HCT116 (cell line): Measurements from ENCODE around the gene SELENOM. TPM values are rescaled to one million over a fixed set of nuclear protein-coding genes. Genes with fewer than 3 reads are reported as not detected.

ENCODE experiments used
- ATAC-seq: fragments of 200-7000 bp; cut with Tn5 transposase; 2 replicates; pipeline ENCODE4 v1.9.1; 2020; ENCODE audit warnings: mild to moderate bottlenecking, moderate library complexity
- BruUV-seq: library from RNA; stranded (reverse); fragments of 400-500 nt; replicated peaks from 2 replicates; lab custom pipeline; 2021; lab: Mats Ljungman, UMichigan
- CTCF ChIA-PET: fragments of 300-600 bp; sonication (Branson Sonifier 250); formaldehyde crosslinking; loops from one replicate; lab custom pipeline; 2021; ENCODE audit warnings: antibody characterized with exemption; lab: Charles Lee
- POLR2A ChIA-PET: fragments of 300-600, 350-600 bp; sonication (Branson Sonifier 250); formaldehyde crosslinking; loops from one replicate; lab custom pipeline; 2021; ENCODE audit warnings: antibody characterized with exemption; lab: Charles Lee
- RAD21 ChIA-PET, 2 experiments: fragments of 300-600 bp; sonication (Branson Sonifier 250); formaldehyde crosslinking; loops; one replicate each; lab custom pipeline; 2023; ENCODE audit warnings: low total read pairs in 2 of 2; ENCODE audit not compliant: uncharacterized antibody in 2 of 2, unreplicated experiment in 2 of 2, low non-redundant PET in 1 of 2; lab: Charles Lee
- DNase-seq: peaks from one replicate; pipeline ENCODE4 v3.0.0-alpha.2; 2010; ENCODE audit warnings: low read depth, low spot score
- H2AFZ ChIP-seq: fragments of 200-600 bp; shearing (Covaris generic), sonication (generic); 2 replicates; pipeline ENCODE4 v1.6.1; 2017; ENCODE audit warnings: low read depth, mixed run types, mixed read lengths, antibody characterized with exemption, low read length; ENCODE audit not compliant: poor library complexity, severe bottlenecking
- H3K27ac ChIP-seq: 2 replicates; pipeline ENCODE4 v1.5.1; 2012; ENCODE audit warnings: low read depth, low read length
- H3K27me3 ChIP-seq: fragments of 200-600 bp; sonication (generic); 2 replicates; pipeline ENCODE4 v1.6.1; 2016; ENCODE audit warnings: mixed run types, low read length, mixed read lengths; ENCODE audit not compliant: insufficient read depth
- H3K36me3 ChIP-seq, 2 experiments: fragments of 200-500 bp in 1 of 2; fragments of 200-600 bp in 1 of 2; sonication (Bioruptor generic) in 1 of 2; sonication (generic) in 1 of 2; 2 replicates each; pipeline versions ENCODE4 v1.5.1 to v1.6.1; 2014 to 2016; ENCODE audit warnings: low read length in 2 of 2, inconsistent platforms in 1 of 2, mixed read lengths in 1 of 2, mixed run types in 1 of 2; ENCODE audit not compliant: insufficient read depth in 2 of 2, control insufficient read depth in 1 of 2
- H3K4me1 ChIP-seq, 2 experiments: fragments of 200-600 bp in 1 of 2; sonication (generic) in 1 of 2; 2 replicates each; pipeline versions ENCODE4 v1.5.1 to v1.6.1; 2012 to 2017; ENCODE audit warnings: low read length in 2 of 2, inconsistent platforms in 1 of 2, mild to moderate bottlenecking in 1 of 2, mixed read lengths in 1 of 2, mixed run types in 1 of 2, moderate library complexity in 1 of 2; ENCODE audit not compliant: insufficient read depth in 2 of 2, control insufficient read depth in 1 of 2
- H3K4me2 ChIP-seq: fragments of 200-600 bp; sonication (generic); 2 replicates; pipeline ENCODE4 v1.6.1; 2017; ENCODE audit warnings: mixed run types, low read length, mixed read lengths
- H3K4me3 ChIP-seq, 2 experiments: fragments of 200-600 bp in 1 of 2; sonication (generic) in 1 of 2; replicated peaks in 1 of 2; 2 replicates each; pipeline ENCODE4 v1.5.1; 2011 to 2016; ENCODE audit warnings: low read length in 2 of 2, control low read depth in 1 of 2, low read depth in 1 of 2, mild to moderate bottlenecking in 1 of 2, mixed read lengths in 1 of 2, mixed run types in 1 of 2
- H3K79me2 ChIP-seq: fragments of 200-600 bp; sonication (generic); 2 replicates; pipeline ENCODE4 v1.6.1; 2017; ENCODE audit warnings: mild to moderate bottlenecking, mixed run types, low read length, moderate library complexity, mixed read lengths; ENCODE audit not compliant: insufficient read depth
- H3K9ac ChIP-seq: fragments of 200-600 bp; sonication (generic); 2 replicates; pipeline ENCODE4 v1.6.1; 2016; ENCODE audit warnings: low read length, mixed read lengths
- H3K9me2 ChIP-seq: fragments of 200-600 bp; sonication (generic), shearing (Covaris generic); 2 replicates; pipeline ENCODE4 v1.6.1; 2017; ENCODE audit warnings: mixed run types, mild to moderate bottlenecking, moderate library complexity; ENCODE audit not compliant: insufficient read depth
- H3K9me3 ChIP-seq, 2 experiments: fragments of 200-500 bp in 1 of 2; fragments of 200-600 bp in 1 of 2; sonication (Bioruptor generic) in 1 of 2; sonication (generic) in 1 of 2; 2 replicates each; pipeline ENCODE4 v1.6.1; 2014 to 2017; ENCODE audit warnings: low read length in 2 of 2, mixed read lengths in 2 of 2, inconsistent platforms in 1 of 2, low read depth in 1 of 2, mild to moderate bottlenecking in 1 of 2, mixed run types in 1 of 2, moderate library complexity in 1 of 2; ENCODE audit not compliant: control insufficient read depth in 1 of 2, insufficient read depth in 1 of 2
- H4K20me1 ChIP-seq: fragments of 200-600 bp; sonication (generic), shearing (Covaris generic); 2 replicates; pipeline ENCODE4 v1.6.1; 2017; ENCODE audit warnings: mixed run types, mild to moderate bottlenecking, moderate library complexity; ENCODE audit not compliant: insufficient read depth
- EGR1 ChIP-seq: IDR thresholded peaks from 2 replicates; pipeline ENCODE4 v1.6.1; 2012; ENCODE audit warnings: low read depth
- ELF1 ChIP-seq: IDR thresholded peaks from 2 replicates; pipeline ENCODE4 v1.6.1; 2012; ENCODE audit warnings: low read depth, borderline replicate concordance
- EZH2phosphoT487 ChIP-seq: fragments of 200-600 bp; IDR thresholded peaks from 2 replicates; pipeline ENCODE4 v1.6.1; 2018; ENCODE audit warnings: antibody characterized with exemption, borderline replicate concordance
- POLR2A ChIP-seq: IDR thresholded peaks from 2 replicates; pipeline ENCODE4 v1.7.0; 2011; ENCODE audit warnings: borderline replicate concordance; ENCODE audit not compliant: insufficient read depth, insufficient read length; ENCODE audit errors: extremely low read depth
- SIN3A ChIP-seq: IDR thresholded peaks from 2 replicates; pipeline ENCODE4 v1.6.1; 2012; ENCODE audit warnings: low read depth
- YY1 ChIP-seq: IDR thresholded peaks from 2 replicates; pipeline ENCODE4 v1.6.1; 2011; ENCODE audit warnings: low read length, low read depth, moderate library complexity, mild to moderate bottlenecking; ENCODE audit not compliant: insufficient replicate concordance; ENCODE audit errors: extremely low read depth
- intact Hi-C: fragments of 100-400 bp; cut with micrococcal nuclease; formaldehyde crosslinking; loops from 2 replicates; pipeline ENCODE4 v1.10.0; 2022
- total RNA-seq: library from RNA; stranded (reverse); gene quantifications from one replicate; pipeline ENCODE4 v1.2.1, GENCODE V29; 2021; ENCODE audit not compliant: unreplicated experiment
- TF ChIP-seq, protein P1 (sequence below): IDR thresholded peaks from 2 replicates; pipeline ENCODE4 v1.6.1; 2012; ENCODE audit warnings: low read depth
- TF ChIP-seq, protein P2 (sequence below): IDR thresholded peaks from 2 replicates; pipeline ENCODE4 v1.6.1; 2012
- TF ChIP-seq, protein P3 (sequence below): IDR thresholded peaks from 2 replicates; pipeline ENCODE4 v1.6.1; 2011; ENCODE audit warnings: mild to moderate bottlenecking, low read length, moderate library complexity; ENCODE audit not compliant: insufficient replicate concordance; ENCODE audit errors: extremely low read depth

The SELENOM gene
- total RNA-seq, 1 experiment from 2014 or later = 65.6 TPM

DNA sequence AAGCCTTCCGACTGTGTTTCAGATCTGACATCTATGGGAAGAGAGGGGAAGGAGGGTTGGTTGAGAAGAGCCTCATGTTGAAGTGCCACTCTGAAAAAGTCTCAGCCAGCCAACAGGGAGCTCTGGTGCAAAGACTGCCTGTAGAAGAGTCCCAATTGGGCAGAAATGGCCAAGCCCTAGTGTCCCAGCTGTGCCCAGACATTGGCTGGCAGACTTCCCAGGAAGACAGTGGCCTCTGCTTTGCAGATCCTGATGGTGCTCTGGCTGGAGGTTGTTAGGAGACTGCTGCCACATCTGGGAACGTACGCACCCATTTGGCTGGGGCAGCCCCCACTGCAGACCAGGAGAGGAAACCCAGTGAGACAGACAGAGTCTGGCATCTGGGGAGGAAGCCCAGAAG lies 36.2 kb upstream of the SELENOM start:
- POLR2A ChIA-PET = no interaction called here

More for the DNA sequence above, 36.2 kb upstream of the SELENOM start:
- Histone ChIP-seq H3K36me3 (no peaks in the 10 kb centered on the region), H3K4me1 (peaks cover 0 to 10% of the 10 kb centered on the region in 2 experiments; a peak in 2 of 4 replicates), H3K4me2 (no peak overlapping the region), H3K27me3 (no peaks in the 10 kb centered on the region), H3K79me2 (no peaks in the 10 kb centered on the region), H3K9me2 (no peaks in the 10 kb centered on the region), H3K9me3 (no peaks in the 10 kb centered on the region), H4K20me1 (no peaks in the 10 kb centered on the region), H3K4me3 (no peak overlapping the region), H2AFZ (no peak overlapping the region), H3K9ac (no peak overlapping the region), H3K27ac (no peak overlapping the region)
- BruUV-seq = no TSS peak
- no peak for ATAC-seq
- CTCF ChIA-PET = interaction anchor here (3.1 kb wide), 1 partner anchor 36 kb away, joined by 19 read pairs; the partner anchor contains the start of gene SELENOM
- intact Hi-C loops = no loop called here
- no peak for DNase-seq
- TF ChIP-seq SIN3A (no peak), YY1 (no peak), EGR1 (no peak), POLR2A (no peak), ELF1 (no peak), EZH2phosphoT487 (no peak)
- TF ChIP-seq, protein P1, sequence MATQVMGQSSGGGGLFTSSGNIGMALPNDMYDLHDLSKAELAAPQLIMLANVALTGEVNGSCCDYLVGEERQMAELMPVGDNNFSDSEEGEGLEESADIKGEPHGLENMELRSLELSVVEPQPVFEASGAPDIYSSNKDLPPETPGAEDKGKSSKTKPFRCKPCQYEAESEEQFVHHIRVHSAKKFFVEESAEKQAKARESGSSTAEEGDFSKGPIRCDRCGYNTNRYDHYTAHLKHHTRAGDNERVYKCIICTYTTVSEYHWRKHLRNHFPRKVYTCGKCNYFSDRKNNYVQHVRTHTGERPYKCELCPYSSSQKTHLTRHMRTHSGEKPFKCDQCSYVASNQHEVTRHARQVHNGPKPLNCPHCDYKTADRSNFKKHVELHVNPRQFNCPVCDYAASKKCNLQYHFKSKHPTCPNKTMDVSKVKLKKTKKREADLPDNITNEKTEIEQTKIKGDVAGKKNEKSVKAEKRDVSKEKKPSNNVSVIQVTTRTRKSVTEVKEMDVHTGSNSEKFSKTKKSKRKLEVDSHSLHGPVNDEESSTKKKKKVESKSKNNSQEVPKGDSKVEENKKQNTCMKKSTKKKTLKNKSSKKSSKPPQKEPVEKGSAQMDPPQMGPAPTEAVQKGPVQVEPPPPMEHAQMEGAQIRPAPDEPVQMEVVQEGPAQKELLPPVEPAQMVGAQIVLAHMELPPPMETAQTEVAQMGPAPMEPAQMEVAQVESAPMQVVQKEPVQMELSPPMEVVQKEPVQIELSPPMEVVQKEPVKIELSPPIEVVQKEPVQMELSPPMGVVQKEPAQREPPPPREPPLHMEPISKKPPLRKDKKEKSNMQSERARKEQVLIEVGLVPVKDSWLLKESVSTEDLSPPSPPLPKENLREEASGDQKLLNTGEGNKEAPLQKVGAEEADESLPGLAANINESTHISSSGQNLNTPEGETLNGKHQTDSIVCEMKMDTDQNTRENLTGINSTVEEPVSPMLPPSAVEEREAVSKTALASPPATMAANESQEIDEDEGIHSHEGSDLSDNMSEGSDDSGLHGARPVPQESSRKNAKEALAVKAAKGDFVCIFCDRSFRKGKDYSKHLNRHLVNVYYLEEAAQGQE = no peak
- TF ChIP-seq, protein P2, sequence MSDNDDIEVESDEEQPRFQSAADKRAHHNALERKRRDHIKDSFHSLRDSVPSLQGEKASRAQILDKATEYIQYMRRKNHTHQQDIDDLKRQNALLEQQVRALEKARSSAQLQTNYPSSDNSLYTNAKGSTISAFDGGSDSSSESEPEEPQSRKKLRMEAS = no peak
- TF ChIP-seq, protein P3, sequence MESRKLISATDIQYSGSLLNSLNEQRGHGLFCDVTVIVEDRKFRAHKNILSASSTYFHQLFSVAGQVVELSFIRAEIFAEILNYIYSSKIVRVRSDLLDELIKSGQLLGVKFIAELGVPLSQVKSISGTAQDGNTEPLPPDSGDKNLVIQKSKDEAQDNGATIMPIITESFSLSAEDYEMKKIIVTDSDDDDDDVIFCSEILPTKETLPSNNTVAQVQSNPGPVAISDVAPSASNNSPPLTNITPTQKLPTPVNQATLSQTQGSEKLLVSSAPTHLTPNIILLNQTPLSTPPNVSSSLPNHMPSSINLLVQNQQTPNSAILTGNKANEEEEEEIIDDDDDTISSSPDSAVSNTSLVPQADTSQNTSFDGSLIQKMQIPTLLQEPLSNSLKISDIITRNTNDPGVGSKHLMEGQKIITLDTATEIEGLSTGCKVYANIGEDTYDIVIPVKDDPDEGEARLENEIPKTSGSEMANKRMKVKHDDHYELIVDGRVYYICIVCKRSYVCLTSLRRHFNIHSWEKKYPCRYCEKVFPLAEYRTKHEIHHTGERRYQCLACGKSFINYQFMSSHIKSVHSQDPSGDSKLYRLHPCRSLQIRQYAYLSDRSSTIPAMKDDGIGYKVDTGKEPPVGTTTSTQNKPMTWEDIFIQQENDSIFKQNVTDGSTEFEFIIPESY = no peak
- RAD21 ChIA-PET = no interaction called here
